ENCODE data around the gene PABPC3. TPM values are rescaled to one million over a fixed set of nuclear protein-coding genes. Genes with fewer than 3 reads are reported as not detected.

Gene PABPC3
- polyA plus RNA-seq (2013, experiment 1 of 2; ENCODE audit: insufficient read length), result 0.96 TPM
- 1.2 TPM for polyA plus RNA-seq (2013, experiment 2 of 2; ENCODE audit: insufficient read length)

- peak; percentile 6 for DNase-seq
Measured at GRCh38 chr13:25095851-25096453, at the start of gene PABPC3. TSS of gene PABPC3 (plus strand) at chr13:25096136. CDS start at chr13:25096199, 63 bp downstream.

GRCh38 chr13:25046274-25046984 is 49.5 kb upstream of the PABPC3 start:
- no peak for DNase-seq

- DNase-seq, result peak; percentile 12
Measured at GRCh38 chr13:25046985-25047511, 48.9 kb upstream of the PABPC3 start.

DNA sequence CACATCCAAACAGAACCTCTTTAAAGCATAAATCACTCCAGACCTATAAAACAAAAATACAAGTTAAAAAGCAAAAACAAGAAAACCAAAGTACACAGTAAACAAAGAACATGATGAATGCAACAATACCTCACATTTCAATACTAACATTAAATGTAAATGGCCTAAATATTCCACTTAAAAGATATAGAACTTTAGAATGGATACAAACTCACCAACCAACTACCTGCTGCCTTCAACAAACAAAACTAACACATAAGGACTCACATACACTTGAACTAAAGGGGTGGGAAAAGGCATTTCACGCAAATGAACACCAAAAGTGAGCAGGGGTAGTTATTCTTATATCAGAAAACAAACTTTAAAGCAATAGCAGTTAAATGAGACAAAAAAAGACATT is 44.9 kb upstream of the PABPC3 start:
- DNase-seq, result no peak

DNA sequence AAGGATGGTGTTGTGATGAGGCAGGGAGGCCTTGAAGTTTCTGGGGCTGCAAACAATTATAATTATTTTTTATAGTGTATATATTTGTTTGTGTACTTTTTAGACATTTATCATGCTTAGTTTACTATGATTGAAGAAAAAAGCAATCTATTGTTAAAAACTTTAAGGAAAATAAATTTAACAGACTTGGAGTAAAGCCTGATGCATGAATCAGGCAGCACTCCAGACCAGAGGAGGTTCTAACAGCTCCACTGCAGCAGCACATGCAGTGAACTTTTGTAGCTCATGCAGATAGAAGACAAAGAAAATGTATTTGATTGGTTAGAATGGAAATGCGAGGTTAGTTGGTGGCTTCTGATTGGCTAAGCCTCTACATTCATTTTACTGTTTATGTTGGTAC is 36.8 kb upstream of the PABPC3 start:
- DNase-seq, result no peak

DNA sequence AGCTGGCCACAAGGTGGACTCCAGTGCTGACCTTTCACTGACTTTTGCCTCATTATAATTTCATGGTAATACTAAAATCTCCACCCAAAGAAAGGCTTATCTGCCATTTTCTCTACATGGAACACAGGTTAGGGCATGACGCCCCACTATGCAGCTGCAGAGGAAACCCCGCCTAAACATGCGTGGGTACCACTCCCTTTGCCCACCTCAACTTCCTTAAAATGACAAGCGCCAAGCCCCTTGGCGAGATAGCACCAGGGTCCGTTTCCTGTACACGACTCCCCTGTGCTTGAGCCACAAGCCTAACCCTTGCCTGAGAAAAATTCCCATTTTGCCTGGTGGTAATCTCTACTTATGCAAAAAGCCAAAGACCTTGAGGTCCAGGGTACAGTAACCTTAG is 36.0 kb upstream of the PABPC3 start:
- DNase-seq, result no peak

GRCh38 chr13:25062479-25062878 is 33.5 kb upstream of the PABPC3 start:
- no peak for DNase-seq

GRCh38 chr13:25064396-25064795 is 31.5 kb upstream of the PABPC3 start:
- no peak for DNase-seq

- no peak for DNase-seq
Measured at GRCh38 chr13:25065974-25066770, 29.8 kb upstream of the PABPC3 start.

DNA sequence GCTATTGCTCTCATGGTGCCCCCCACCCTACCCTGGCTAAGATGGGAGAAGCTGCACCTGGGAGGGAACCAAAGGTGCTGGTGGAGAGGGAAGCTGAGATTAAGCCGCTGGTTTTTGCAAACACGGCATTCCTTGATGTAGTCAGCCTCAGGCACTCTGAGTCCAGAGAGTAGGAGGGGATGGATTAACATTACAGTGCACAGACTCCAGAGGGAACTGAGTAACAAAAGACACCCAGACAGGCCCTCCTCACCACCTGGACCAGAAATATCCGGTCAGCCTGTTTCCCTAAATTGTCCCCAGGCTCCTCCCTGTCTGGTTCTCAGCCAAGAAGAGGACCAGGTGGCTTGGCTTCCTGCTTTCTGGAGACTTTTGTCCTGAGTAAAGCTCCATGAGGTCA is 28.9 kb upstream of the PABPC3 start:
- DNase-seq, result no peak

- DNase-seq, result no peak
Measured at GRCh38 chr13:25068810-25069209, 27.1 kb upstream of the PABPC3 start.

DNA sequence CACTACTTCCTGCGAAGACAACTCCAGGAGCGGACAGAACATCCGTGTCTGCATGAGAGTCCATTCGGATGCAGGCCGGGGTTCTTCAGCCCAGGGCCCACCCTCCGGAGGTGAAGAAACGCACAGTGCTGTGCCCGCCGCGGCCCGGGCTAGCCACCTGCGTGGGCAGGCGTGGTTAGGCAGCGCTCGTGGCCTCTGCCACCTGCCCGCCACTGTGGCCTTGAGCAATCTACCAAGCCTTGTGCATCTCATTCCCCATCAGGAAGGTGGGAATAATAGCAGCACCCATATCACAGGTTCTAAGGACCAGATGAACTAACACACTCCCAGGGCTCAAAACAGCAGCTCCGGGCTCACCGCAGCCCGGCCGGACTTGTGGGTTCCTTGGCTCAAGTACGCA is 26.7 kb upstream of the PABPC3 start:
- DNase-seq, result no peak

DNA sequence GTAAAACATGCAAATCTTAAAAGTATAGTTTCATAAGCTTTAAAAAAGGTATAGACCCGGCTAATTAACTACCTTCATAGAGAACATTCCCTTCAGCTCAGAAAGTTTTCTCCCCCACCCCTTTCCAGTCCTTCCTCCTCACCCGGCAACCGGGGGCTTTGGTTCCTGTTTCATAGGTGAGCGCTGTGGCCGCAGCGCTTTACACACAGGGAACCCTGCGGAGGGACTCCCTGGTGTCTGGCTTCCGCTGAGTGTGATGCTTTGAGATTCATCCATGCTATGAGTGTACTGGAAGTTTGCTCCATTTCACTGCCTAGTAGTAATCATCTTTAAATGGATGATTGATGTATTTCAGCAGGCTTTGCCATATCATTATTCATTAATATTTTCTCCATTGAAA is 26.0 kb upstream of the PABPC3 start:
- no peak for DNase-seq

DNA sequence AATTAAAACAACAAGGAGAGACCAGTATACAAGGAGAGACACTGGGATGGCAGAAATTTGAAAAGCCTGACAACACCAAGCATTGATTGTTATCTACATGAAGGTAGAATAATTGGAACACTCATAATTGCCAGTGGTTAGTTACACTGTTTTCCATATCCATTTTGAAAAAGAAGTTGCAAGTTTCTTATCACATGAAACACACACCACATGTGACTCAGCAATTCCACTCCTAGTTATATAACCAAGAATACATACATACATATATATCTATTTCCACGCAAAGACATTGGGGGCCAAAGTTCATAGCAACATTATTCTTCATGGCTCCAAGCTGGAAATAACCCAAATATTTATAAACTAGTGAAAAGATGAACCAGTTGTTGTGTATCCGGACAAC is 15.2 kb upstream of the PABPC3 start:
- no peak for DNase-seq

DNA sequence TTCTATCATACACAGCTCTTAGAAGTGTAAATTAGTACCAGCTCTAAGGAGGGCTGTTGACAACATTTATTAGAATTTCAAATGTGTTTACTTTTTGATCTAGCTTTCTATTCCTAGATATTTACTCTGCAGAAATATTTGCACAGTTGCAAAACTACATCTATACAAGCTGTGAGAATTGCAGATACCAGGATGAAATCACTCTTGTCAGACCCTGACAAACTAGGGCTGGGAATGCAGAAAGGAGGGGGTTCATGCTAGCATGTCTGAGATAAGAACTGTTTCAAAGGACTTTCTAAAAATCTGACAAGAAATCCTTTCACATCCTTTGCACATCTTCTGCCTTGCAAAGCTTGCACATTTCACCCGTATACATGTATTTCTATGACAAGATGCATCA is 11.8 kb upstream of the PABPC3 start:
- no peak for DNase-seq

DNA sequence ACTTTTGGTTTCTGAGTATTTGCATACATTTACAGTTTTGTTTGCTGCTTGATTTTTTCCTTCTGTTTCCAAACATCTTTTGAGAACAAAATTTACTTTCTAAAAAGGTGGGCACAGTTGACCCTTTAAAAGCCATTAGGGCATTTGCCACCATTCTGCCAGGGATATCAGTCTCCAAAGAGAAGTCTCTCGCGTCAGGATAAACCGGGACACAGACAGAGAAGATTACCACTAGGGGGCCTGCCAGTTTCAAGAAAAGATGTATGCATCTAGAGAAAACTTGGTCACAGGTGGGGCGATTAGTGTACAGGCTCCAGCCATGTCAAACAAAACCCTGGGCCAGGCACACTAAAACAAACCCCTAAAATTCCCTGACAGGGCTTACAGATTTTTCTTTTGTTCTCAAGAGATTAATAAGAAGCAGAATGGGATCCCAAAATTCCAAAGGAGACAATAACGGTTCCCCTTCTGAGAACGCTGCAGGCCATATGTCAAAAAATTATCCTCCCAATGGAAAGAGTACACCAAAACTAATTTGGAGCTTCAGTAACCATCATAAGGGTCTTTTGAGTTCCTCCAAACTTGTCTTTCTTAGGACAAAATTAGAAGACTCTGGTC is 10.7 kb upstream of the PABPC3 start:
- peak; percentile 27 for DNase-seq

- DNase-seq, result no peak
Measured at GRCh38 chr13:25088562-25089221, 7.2 kb upstream of the PABPC3 start.

GRCh38 chr13:25097426-25097825 is 1.5 kb downstream of the PABPC3 start:
- DNase-seq, result no peak

DNA sequence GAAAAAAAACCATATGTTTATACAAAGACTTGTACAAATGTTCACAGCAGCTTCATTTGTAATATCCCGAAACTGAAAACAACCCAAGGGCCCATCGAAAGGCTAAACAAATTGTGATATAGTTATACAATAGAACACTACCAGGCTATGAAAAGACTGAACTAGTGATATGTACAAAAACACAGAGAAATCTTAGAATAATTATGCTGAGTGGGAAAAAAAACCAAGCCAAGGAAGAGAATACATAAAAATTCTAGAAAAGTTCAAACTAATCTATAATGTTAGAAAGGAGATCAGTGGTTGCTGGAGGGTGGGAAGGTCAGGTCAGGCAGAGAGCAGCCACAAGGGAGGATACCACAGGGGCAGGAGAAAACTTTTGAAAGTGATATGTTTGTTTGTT is 7.8 kb downstream of the PABPC3 start:
- DNase-seq, result no peak

DNA sequence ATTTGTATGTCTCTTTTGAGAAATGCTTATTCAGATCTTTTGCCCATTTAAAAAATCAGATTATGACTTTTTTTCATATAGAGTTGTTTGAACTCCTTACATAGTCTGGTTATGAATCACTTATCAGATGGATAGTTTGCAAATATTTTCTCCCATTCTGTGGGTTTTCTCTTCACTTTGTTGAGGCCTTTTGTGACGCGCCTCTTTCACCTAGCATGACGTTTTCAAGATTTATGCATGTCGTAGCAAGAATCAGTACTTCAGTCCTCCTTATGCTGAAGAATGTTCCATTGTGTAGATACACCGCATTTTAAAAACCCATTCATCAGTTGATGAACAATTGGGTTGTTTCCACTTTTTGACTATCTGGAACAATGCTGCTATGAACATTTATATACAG is 13.4 kb downstream of the PABPC3 start:
- no peak for DNase-seq

DNA sequence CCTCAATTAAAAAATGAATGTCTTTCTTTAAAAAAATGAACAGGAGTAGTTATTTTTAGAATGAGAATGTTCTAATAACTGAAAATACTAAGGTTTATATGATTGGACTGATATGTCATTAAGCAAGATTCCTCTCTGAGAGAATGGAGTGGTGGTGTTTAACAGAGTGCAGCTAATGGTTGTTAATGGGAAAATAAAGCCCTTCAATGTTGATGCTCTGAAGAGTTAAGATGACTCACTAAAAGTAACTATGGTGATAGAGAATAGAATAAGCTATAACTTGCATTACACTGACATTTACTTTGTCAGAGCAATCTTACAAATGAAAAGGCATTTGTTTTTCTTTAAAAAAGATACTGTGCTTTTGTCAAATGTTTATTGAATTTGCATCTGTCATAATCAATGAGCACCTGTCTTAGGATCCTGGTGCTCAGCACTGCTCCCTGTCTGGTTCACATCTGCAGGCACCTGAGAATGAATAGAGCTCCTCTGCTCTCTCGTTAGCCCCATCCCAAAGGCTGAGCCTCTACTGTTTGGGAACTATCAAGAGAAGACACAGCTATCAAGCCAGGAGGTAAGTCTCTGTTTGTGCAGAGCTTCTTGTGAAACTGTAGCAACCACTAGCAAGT is 15.1 kb downstream of the PABPC3 start:
- no peak for DNase-seq

DNA sequence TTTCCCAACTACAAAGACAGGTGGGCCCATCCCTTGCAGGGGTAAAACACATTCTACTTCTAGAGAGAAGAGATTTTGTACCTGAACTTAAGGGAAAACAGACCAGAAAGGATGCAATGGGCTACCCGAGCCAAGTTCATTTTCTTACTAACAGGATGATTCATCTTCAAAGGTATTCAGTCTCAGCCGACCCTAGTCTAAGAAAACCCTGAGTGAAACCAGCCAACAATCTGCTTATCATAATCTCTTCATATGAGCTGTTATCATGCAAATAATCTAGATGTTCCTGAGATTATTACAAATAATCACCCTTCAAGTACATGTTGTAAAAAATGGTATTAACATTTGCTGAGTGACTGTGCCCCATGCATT is 15.6 kb downstream of the PABPC3 start:
- DNase-seq, result no peak
